ENCODE measurements around the gene NUDT6. TPM values are rescaled to one million over a fixed set of nuclear protein-coding genes. Genes with fewer than 3 reads are reported as not detected.

NUDT6 gene
- total and polyA plus RNA-seq, 12 donors = 7.7 to 25.1 (median 14.9) TPM

DNA sequence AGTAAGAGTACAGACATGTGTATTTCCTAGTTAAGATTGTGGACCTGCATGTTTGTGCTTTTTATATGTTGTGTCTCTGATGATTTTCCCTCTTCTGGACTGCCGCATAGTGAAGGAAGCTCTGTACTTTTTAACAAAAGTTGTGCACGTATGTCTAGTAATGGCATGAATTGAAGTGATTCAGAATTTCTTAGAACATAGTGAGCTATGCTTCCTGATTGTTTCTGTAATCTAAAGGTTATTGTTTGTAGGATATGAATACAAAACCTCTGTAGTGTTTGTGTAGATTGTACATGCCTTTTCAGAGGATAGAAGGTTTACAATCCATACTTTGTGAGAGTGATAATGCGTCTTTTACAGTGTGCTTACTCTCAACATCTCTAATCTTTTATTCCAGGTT is 37.0 kb upstream of the NUDT6 start:
- peaks cover 0 to 6% (median 0%) of the 10 kb centered on the region in 9 donors for H3K36me3 ChIP-seq
- no peak overlapping the region for H3K4me3 ChIP-seq
- WGBS, 2 donors = 79 to 84% methylated on average over 3 of the region's 3 CpGs
- ATAC-seq = no peak
- H3K27me3 ChIP-seq = no peaks in the 10 kb centered on the region
- no peaks in the 10 kb centered on the region for H3K9me3 ChIP-seq
- H3K27ac ChIP-seq = no peak overlapping the region
- peaks cover 0 to 17% (median 5%) of the 10 kb centered on the region in 9 donors for H3K4me1 ChIP-seq
- TF ChIP-seq, protein P1, sequence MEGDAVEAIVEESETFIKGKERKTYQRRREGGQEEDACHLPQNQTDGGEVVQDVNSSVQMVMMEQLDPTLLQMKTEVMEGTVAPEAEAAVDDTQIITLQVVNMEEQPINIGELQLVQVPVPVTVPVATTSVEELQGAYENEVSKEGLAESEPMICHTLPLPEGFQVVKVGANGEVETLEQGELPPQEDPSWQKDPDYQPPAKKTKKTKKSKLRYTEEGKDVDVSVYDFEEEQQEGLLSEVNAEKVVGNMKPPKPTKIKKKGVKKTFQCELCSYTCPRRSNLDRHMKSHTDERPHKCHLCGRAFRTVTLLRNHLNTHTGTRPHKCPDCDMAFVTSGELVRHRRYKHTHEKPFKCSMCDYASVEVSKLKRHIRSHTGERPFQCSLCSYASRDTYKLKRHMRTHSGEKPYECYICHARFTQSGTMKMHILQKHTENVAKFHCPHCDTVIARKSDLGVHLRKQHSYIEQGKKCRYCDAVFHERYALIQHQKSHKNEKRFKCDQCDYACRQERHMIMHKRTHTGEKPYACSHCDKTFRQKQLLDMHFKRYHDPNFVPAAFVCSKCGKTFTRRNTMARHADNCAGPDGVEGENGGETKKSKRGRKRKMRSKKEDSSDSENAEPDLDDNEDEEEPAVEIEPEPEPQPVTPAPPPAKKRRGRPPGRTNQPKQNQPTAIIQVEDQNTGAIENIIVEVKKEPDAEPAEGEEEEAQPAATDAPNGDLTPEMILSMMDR (IDR thresholded peaks at IDR 0.05) = no peak
- no peak for DNase-seq
- intact Hi-C loops (cut with DNase I) = no loop called here

DNA sequence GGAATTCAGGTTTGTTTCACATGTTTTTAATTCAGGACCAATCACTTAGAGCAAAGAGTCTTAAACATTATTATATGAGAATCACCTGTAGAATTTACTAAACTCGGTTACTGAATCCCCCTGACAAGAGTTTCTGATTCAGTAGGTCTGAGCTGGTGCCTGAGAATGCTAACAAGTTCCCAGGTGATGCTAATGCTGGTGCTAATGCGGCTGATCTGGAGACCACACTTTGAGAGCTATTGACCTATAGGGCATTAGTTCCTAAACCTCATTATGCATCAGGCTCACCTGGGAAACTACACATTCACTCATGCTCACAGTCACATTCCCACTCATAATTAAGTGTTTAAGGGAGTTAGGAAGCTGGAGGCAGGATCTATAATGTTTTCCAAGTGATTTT is 36.1 kb upstream of the NUDT6 start:
- no peak overlapping the region for H3K4me3 ChIP-seq
- no peaks in the 10 kb centered on the region for H3K9me3 ChIP-seq
- whole genome bisulfite sequencing, 2 donors = 69 to 96% methylated on average over 2 of the region's 2 CpGs
- DNase-seq (no peak), ATAC-seq (no peak)
- TF ChIP-seq, protein P1 (IDR thresholded peaks at IDR 0.05) = no peak
- no peak overlapping the region for H3K27ac ChIP-seq
- H3K36me3 ChIP-seq = peaks cover 0 to 14% (median 5%) of the 10 kb centered on the region in 9 donors
- H3K27me3 ChIP-seq = no peaks in the 10 kb centered on the region
- intact Hi-C loops (cut with DNase I) = no loop called here
- peaks cover 0 to 17% (median 5%) of the 10 kb centered on the region in 9 donors for H3K4me1 ChIP-seq

DNA sequence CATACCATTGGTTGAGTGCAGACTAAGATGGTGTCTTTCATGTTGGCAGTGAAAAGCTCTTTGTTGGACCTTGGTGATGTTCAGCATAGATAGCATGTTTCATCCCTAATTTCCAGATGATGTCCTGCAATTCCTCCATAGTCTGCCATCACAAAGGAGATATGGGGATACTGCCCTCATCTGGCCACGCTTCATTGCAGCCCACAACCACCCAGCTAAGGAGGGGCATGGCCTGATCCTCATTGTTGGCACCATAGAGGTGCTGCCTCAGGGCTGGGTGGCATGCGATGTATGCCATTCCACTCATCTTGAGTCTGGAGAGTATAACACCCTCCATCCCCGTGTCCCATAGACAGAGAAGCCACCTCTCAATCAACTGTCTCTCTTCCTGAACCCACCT is 31.5 kb upstream of the NUDT6 start:
- H3K36me3 ChIP-seq = peaks cover 0 to 58% (median 27%) of the 10 kb centered on the region in 9 donors
- no peak overlapping the region for H3K27ac ChIP-seq
- H3K4me3 ChIP-seq = no peak overlapping the region
- TF ChIP-seq, protein P1 (IDR thresholded peaks at IDR 0.05) = no peak
- H3K9me3 ChIP-seq = no peaks in the 10 kb centered on the region
- no peaks in the 10 kb centered on the region for H3K27me3 ChIP-seq
- intact Hi-C loops (cut with DNase I) = no loop called here
- 91 to 98% methylated on average over 3 of the region's 3 CpGs for WGBS, 2 donors
- no peaks in the 10 kb centered on the region for H3K4me1 ChIP-seq
- DNase-seq (no peak), ATAC-seq (no peak)

DNA sequence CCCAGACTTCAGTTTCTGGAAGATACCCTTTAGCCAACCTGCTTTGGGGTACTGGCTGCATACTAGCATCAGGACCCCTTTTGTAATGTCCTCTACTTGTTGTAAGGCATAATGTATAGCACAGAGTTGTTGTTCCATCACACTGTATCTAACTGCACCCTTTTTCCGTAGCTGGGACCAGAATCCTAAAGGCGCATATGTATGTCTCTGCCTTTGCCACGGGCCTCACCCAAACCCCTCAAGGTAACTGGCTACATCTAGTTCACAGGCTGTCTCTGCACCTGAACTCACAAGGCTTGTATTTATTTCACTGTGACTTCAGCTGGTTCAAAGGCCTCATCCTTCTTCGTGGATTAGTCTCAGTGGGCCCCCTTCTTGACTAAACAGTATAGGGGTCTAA is 29.6 kb upstream of the NUDT6 start:
- intact Hi-C loops (cut with DNase I) = no loop called here
- 97 to 98% methylated on average over 4 of the region's 4 CpGs for WGBS, 2 donors
- DNase-seq (no peak), ATAC-seq (no peak)
- TF ChIP-seq, protein P1 (IDR thresholded peaks at IDR 0.05) = no peak
- H3K27ac ChIP-seq = no peak overlapping the region
- no peaks in the 10 kb centered on the region for H3K9me3 ChIP-seq
- H3K4me3 ChIP-seq = no peak overlapping the region
- peaks cover 0 to 75% (median 36%) of the 10 kb centered on the region in 9 donors for H3K36me3 ChIP-seq
- H3K27me3 ChIP-seq = no peaks in the 10 kb centered on the region
- H3K4me1 ChIP-seq = no peaks in the 10 kb centered on the region

Data from heart right ventricle (tissue), 16 donors.